Calu3 (cell line): ENCODE data around the gene SHROOM4. TPM values are rescaled to one million over a fixed set of nuclear protein-coding genes. Genes with fewer than 3 reads are reported as not detected.

Source experiments
- BruUV-seq: library from RNA; stranded (reverse); fragments of 400-500 nt; replicated peaks from 2 replicates; lab custom pipeline; 2021; lab: Mats Ljungman, UMichigan
- CTCF ChIA-PET: fragments of 300-600 bp; sonication (Branson Sonifier 250); formaldehyde crosslinking; loops from one replicate; lab custom pipeline; 2022; ENCODE audit warnings: antibody characterized with exemption; lab: Charles Lee
- DNase-seq: peaks from one replicate; pipeline ENCODE4 v3.0.0; 2022
- H3K27ac Mint-ChIP-seq: one replicate; pipeline ENCODE4 v1.8.0; 2022; ENCODE audit warnings: mixed read lengths; ENCODE audit not compliant: unreplicated experiment
- H3K27me3 Mint-ChIP-seq: one replicate; pipeline ENCODE4 v1.8.0; 2022; ENCODE audit warnings: mixed read lengths; ENCODE audit not compliant: unreplicated experiment
- H3K36me3 Mint-ChIP-seq: one replicate; pipeline ENCODE4 v1.8.0; 2022; ENCODE audit warnings: mild to moderate bottlenecking, moderate library complexity, mixed read lengths; ENCODE audit not compliant: insufficient read depth, unreplicated experiment
- H3K4me1 Mint-ChIP-seq: one replicate; pipeline ENCODE4 v1.8.0; 2022; ENCODE audit warnings: mild to moderate bottlenecking, low read depth, mixed read lengths; ENCODE audit not compliant: unreplicated experiment
- H3K4me3 Mint-ChIP-seq: one replicate; pipeline ENCODE4 v1.8.0; 2022; ENCODE audit warnings: mild to moderate bottlenecking, low read depth, moderate library complexity, mixed read lengths; ENCODE audit not compliant: unreplicated experiment
- H3K9me3 Mint-ChIP-seq: one replicate; pipeline ENCODE4 v1.8.0; 2022; ENCODE audit warnings: low read depth, mixed read lengths; ENCODE audit not compliant: unreplicated experiment
- CTCF ChIP-seq: fragments of 200-600 bp; IDR thresholded peaks from one replicate; pipeline ENCODE4 v1.8.0; 2022; ENCODE audit warnings: antibody characterized with exemption; ENCODE audit not compliant: unreplicated experiment
- intact Hi-C: fragments of 100-400 bp; cut with micrococcal nuclease; formaldehyde crosslinking; loops from one replicate; pipeline ENCODE4 v1.10.0; 2022; ENCODE audit not compliant: unreplicated experiment
- total RNA-seq: library from RNA; stranded (reverse); gene quantifications from 2 replicates; pipeline ENCODE4 v1.2.3, GENCODE V29; 2022

SHROOM4 gene
- total RNA-seq, 1 experiment from 2014 or later, result 3.2 TPM

- no peak overlapping the region for H3K4me3 Mint-ChIP-seq
- H3K9me3 Mint-ChIP-seq, result no peaks in the 10 kb centered on the region
- TF ChIP-seq CTCF, result no peak
- no peak for DNase-seq
- peaks cover 20% of the 10 kb centered on the region for H3K27me3 Mint-ChIP-seq
- H3K36me3 Mint-ChIP-seq, result no peaks in the 10 kb centered on the region
- no TSS peak for BruUV-seq
- intact Hi-C loops, result no loop called here
- no peaks in the 10 kb centered on the region for H3K4me1 Mint-ChIP-seq
- no peak overlapping the region for H3K27ac Mint-ChIP-seq
- CTCF ChIA-PET, result no interaction called here
These were observed 232.6 kb downstream of the SHROOM4 start for GRCh38 chrX:50581405-50581804.

GRCh38 chrX:50579955-50580354, 234.0 kb downstream of the SHROOM4 start:
- H3K9me3 Mint-ChIP-seq, result no peaks in the 10 kb centered on the region
- intact Hi-C loops, result loop anchor here (1.0 kb wide), 1 partner anchor 480 kb away; no protein-coding TSS in a partner anchor
- peak; percentile 42 for DNase-seq
- BruUV-seq, result no TSS peak
- no peaks in the 10 kb centered on the region for H3K4me1 Mint-ChIP-seq
- H3K36me3 Mint-ChIP-seq, result no peaks in the 10 kb centered on the region
- CTCF ChIA-PET, result interaction anchor here (1.3 kb wide), 1 partner anchor 479 kb away, joined by 10 read pairs; no protein-coding TSS in a partner anchor
- no peak overlapping the region for H3K27ac Mint-ChIP-seq
- no peak overlapping the region for H3K4me3 Mint-ChIP-seq
- peak; percentile 25 for TF ChIP-seq CTCF
- H3K27me3 Mint-ChIP-seq, result peaks cover 12% of the 10 kb centered on the region

- BruUV-seq, result no TSS peak
- H3K36me3 Mint-ChIP-seq, result no peaks in the 10 kb centered on the region
- CTCF ChIA-PET, result no interaction called here
These were observed 236.7 kb downstream of the SHROOM4 start for GRCh38 chrX:50577326-50577725.

GRCh38 chrX:50567636-50568035, 246.4 kb downstream of the SHROOM4 start:
- Mint-ChIP-seq H3K27ac (no peak overlapping the region), H3K9me3 (peaks cover 3% of the 10 kb centered on the region), H3K4me1 (no peaks in the 10 kb centered on the region), H3K27me3 (no peaks in the 10 kb centered on the region), H3K4me3 (no peak overlapping the region), H3K36me3 (no peaks in the 10 kb centered on the region)
- intact Hi-C loops, result no loop called here
- CTCF ChIA-PET, result no interaction called here
- no TSS peak for BruUV-seq
- no peak for TF ChIP-seq CTCF
- DNase-seq, result no peak

More at GRCh38 chrX:50577326-50577725, 236.7 kb downstream of the SHROOM4 start:
- intact Hi-C loops, result no loop called here
- Mint-ChIP-seq H3K9me3 (no peaks in the 10 kb centered on the region), H3K4me3 (no peak overlapping the region), H3K27me3 (no peaks in the 10 kb centered on the region), H3K4me1 (no peaks in the 10 kb centered on the region), H3K27ac (no peak overlapping the region)
- no peak for DNase-seq
- no peak for TF ChIP-seq CTCF
